Nephron (organoid): Measurements from ENCODE around the gene HNRNPH1.
"Not testable (repeated sequence)": the region's sequence is repeated elsewhere in the genome, so short reads cannot be mapped to it uniquely, and the experiment has no call there.

Experiments
- H3K27ac Mint-ChIP-seq, 3 experiments: 2 replicates each; pipeline ENCODE4 v1.8.0; 2020; ENCODE audit warnings: mixed read lengths in 3 of 3, mild to moderate bottlenecking in 2 of 3, moderate library complexity in 1 of 3
- H3K27me3 Mint-ChIP-seq: 2 replicates; pipeline ENCODE4 v1.8.0; 2021; ENCODE audit warnings: low read depth, mild to moderate bottlenecking, moderate library complexity, mixed read lengths
- H3K36me3 Mint-ChIP-seq: 2 replicates; pipeline ENCODE4 v1.8.0; 2020; ENCODE audit warnings: low read depth, mixed read lengths
- H3K4me1 Mint-ChIP-seq: 2 replicates; pipeline ENCODE4 v1.8.0; 2020; ENCODE audit warnings: mixed read lengths
- H3K4me3 Mint-ChIP-seq, 3 experiments: 2 replicates each; pipeline ENCODE4 v1.8.0; 2020; ENCODE audit warnings: mild to moderate bottlenecking in 3 of 3, mixed read lengths in 3 of 3, moderate library complexity in 2 of 3
- H3K9me3 Mint-ChIP-seq: 2 replicates; pipeline ENCODE4 v1.8.0; 2020; ENCODE audit warnings: mixed read lengths
- CTCF ChIP-seq, 3 experiments: fragments of 200-600 bp; sonication (generic); IDR thresholded peaks; one replicate each; pipeline ENCODE4 v1.5.0; 2021; ENCODE audit warnings: antibody characterized with exemption in 3 of 3; ENCODE audit not compliant: unreplicated experiment in 3 of 3

Gene HNRNPH1

GRCh38 chr5:179648410-179648809 is 24.9 kb upstream of the HNRNPH1 start:
- Mint-ChIP-seq H3K4me1 (no peaks in the 10 kb centered on the region), H3K27me3 (peaks cover 4% of the 10 kb centered on the region), H3K36me3 (no peaks in the 10 kb centered on the region), H3K9me3 (no peaks in the 10 kb centered on the region), H3K4me3 (no peak overlapping the region), H3K27ac (no peak overlapping the region)
- TF ChIP-seq CTCF (IDR thresholded peaks at IDR 0.05; ENCODE audit: unreplicated experiment in 3 of 3), result no peak

GRCh38 chr5:179644766-179645165 is 21.3 kb upstream of the HNRNPH1 start:
- H3K36me3 Mint-ChIP-seq, H3K4me3 Mint-ChIP-seq, H3K27me3 Mint-ChIP-seq, H3K9me3 Mint-ChIP-seq, H3K27ac Mint-ChIP-seq, H3K4me1 Mint-ChIP-seq: not testable (repeated sequence)

- H3K27ac Mint-ChIP-seq, H3K27me3 Mint-ChIP-seq, H3K36me3 Mint-ChIP-seq, H3K9me3 Mint-ChIP-seq, H3K4me3 Mint-ChIP-seq, H3K4me1 Mint-ChIP-seq: not testable (repeated sequence)
Observed at GRCh38 chr5:179643141-179643920, 19.9 kb upstream of the HNRNPH1 start.

- H3K4me3 Mint-ChIP-seq, H3K36me3 Mint-ChIP-seq, H3K27me3 Mint-ChIP-seq, H3K9me3 Mint-ChIP-seq, H3K27ac Mint-ChIP-seq, H3K4me1 Mint-ChIP-seq: not testable (repeated sequence)
Observed at GRCh38 chr5:179642626-179643025, 19.2 kb upstream of the HNRNPH1 start.

GRCh38 chr5:179641745-179642144 is 18.3 kb upstream of the HNRNPH1 start:
- H3K27me3 Mint-ChIP-seq, H3K36me3 Mint-ChIP-seq: not testable (repeated sequence)

GRCh38 chr5:179639296-179639695 is 15.8 kb upstream of the HNRNPH1 start:
- not testable (repeated sequence) for H3K4me1 Mint-ChIP-seq, H3K36me3 Mint-ChIP-seq, H3K27me3 Mint-ChIP-seq, H3K4me3 Mint-ChIP-seq, H3K9me3 Mint-ChIP-seq, H3K27ac Mint-ChIP-seq

More at GRCh38 chr5:179641745-179642144, 18.3 kb upstream of the HNRNPH1 start:
- not testable (repeated sequence) for H3K9me3 Mint-ChIP-seq, H3K27ac Mint-ChIP-seq, H3K4me1 Mint-ChIP-seq, H3K4me3 Mint-ChIP-seq

GRCh38 chr5:179634370-179635172 is 11.1 kb upstream of the HNRNPH1 start:
- not testable (repeated sequence) for H3K27ac Mint-ChIP-seq, H3K4me3 Mint-ChIP-seq, H3K4me1 Mint-ChIP-seq, H3K36me3 Mint-ChIP-seq, H3K27me3 Mint-ChIP-seq, H3K9me3 Mint-ChIP-seq

- not testable (repeated sequence) for H3K36me3 Mint-ChIP-seq
Observed at GRCh38 chr5:179633501-179634369, 10.3 kb upstream of the HNRNPH1 start.

GRCh38 chr5:179624841-179625271 is 1.4 kb upstream of the HNRNPH1 start:
- Mint-ChIP-seq H3K27ac (peak overlapping the region; percentile 99 to 100 (median 100)), H3K27me3 (no peaks in the 10 kb centered on the region), H3K4me1 (peaks cover 31% of the 10 kb centered on the region), H3K9me3 (no peaks in the 10 kb centered on the region), H3K4me3 (peak overlapping the region; percentile 99 to 100 (median 99)), H3K36me3 (peaks cover 36% of the 10 kb centered on the region)
- no peak for TF ChIP-seq CTCF (IDR thresholded peaks at IDR 0.05; ENCODE audit: unreplicated experiment in 3 of 3)

More at GRCh38 chr5:179633501-179634369, 10.3 kb upstream of the HNRNPH1 start:
- H3K4me1 Mint-ChIP-seq, H3K9me3 Mint-ChIP-seq, H3K27ac Mint-ChIP-seq, H3K27me3 Mint-ChIP-seq: not testable (repeated sequence)
- peak overlapping the region; percentile 72 to 78 (median 77) for H3K4me3 Mint-ChIP-seq
